ENCODE measurements around the gene SUN2. TPM values are rescaled to one million over a fixed set of nuclear protein-coding genes. Genes with fewer than 3 reads are reported as not detected.

SUN2 gene
- total RNA-seq, 1 donor from 2014 or later, result 51.6 TPM

- Histone ChIP-seq H3K27me3 (ENCODE audit: control insufficient read depth, insufficient read depth, low read length) (no peaks in the 10 kb centered on the region), H3K4me3 (ENCODE audit: low read depth, low read length) (no peak overlapping the region), H3K36me3 (ENCODE audit: control insufficient read depth, insufficient read depth, low read length) (peaks cover 41% of the 10 kb centered on the region)
- FAIRE-seq, result no peak
- DNase-seq (ENCODE audit: low read depth), result no peak
- TF ChIP-seq CTCF (IDR thresholded peaks at IDR 0.05; ENCODE audit: insufficient read depth, low read length, severe bottlenecking), result no peak
Measured at GRCh38 chr22:38731703-38732161, 24.1 kb downstream of the SUN2 start.

GRCh38 chr22:38730411-38730871 lies 25.4 kb downstream of the SUN2 start:
- peaks cover 47% of the 10 kb centered on the region for H3K36me3 ChIP-seq (ENCODE audit: control insufficient read depth, insufficient read depth, low read length)
- FAIRE-seq (no peak), DNase-seq (ENCODE audit: low read depth) (no peak)
- no peak overlapping the region for H3K4me3 ChIP-seq (ENCODE audit: low read depth, low read length)
- no peaks in the 10 kb centered on the region for H3K27me3 ChIP-seq (ENCODE audit: control insufficient read depth, insufficient read depth, low read length)
- no peak for TF ChIP-seq CTCF (IDR thresholded peaks at IDR 0.05; ENCODE audit: insufficient read depth, low read length, severe bottlenecking)

GRCh38 chr22:38729946-38730345 lies 25.9 kb downstream of the SUN2 start:
- Histone ChIP-seq H3K36me3 (ENCODE audit: control insufficient read depth, insufficient read depth, low read length) (peaks cover 47% of the 10 kb centered on the region), H3K4me3 (ENCODE audit: low read depth, low read length) (no peak overlapping the region), H3K27me3 (ENCODE audit: control insufficient read depth, insufficient read depth, low read length) (no peaks in the 10 kb centered on the region)
- DNase-seq (ENCODE audit: low read depth) (no peak), FAIRE-seq (no peak)
- no peak for TF ChIP-seq CTCF (IDR thresholded peaks at IDR 0.05; ENCODE audit: insufficient read depth, low read length, severe bottlenecking)

- Histone ChIP-seq H3K4me3 (ENCODE audit: low read depth, low read length) (no peak overlapping the region), H3K36me3 (ENCODE audit: control insufficient read depth, insufficient read depth, low read length) (peaks cover 51% of the 10 kb centered on the region), H3K27me3 (ENCODE audit: control insufficient read depth, insufficient read depth, low read length) (no peaks in the 10 kb centered on the region)
- no peak for TF ChIP-seq CTCF (IDR thresholded peaks at IDR 0.05; ENCODE audit: insufficient read depth, low read length, severe bottlenecking)
- peak; percentile 36 for FAIRE-seq
- DNase-seq (ENCODE audit: low read depth), result no peak
Measured at GRCh38 chr22:38728871-38729796, 26.7 kb downstream of the SUN2 start.

- no peak for TF ChIP-seq CTCF (IDR thresholded peaks at IDR 0.05; ENCODE audit: insufficient read depth, low read length, severe bottlenecking)
- no peak for DNase-seq (ENCODE audit: low read depth)
- H3K27me3 ChIP-seq (ENCODE audit: control insufficient read depth, insufficient read depth, low read length), result no peaks in the 10 kb centered on the region
- no peak overlapping the region for H3K4me3 ChIP-seq (ENCODE audit: low read depth, low read length)
- peaks cover 56% of the 10 kb centered on the region for H3K36me3 ChIP-seq (ENCODE audit: control insufficient read depth, insufficient read depth, low read length)
- no peak for FAIRE-seq
Measured at GRCh38 chr22:38727530-38728451, 28.0 kb downstream of the SUN2 start.

Measured in bronchial epithelial cell (primary cell).